Activated CD4-positive, CD25-positive, alpha-beta regulatory T cell treated with anti-CD3 and anti-CD28 coated beads, Interleukin-2, amount 50 U/mL, for 16 hours (primary cell): Measurements from ENCODE around the gene NFIL3.
"Not testable (repeated sequence)": the region's sequence is repeated elsewhere in the genome, so short reads cannot be mapped to it uniquely, and the experiment has no call there.

Experiments
- DNase-seq: peaks from one replicate; pipeline ENCODE4 v3.0.0-alpha.2; 2020; ENCODE audit warnings: low read depth, low spot score

The NFIL3 gene

GRCh38 chr9:91395106-91395552 is 28.5 kb downstream of the NFIL3 start:
- DNase-seq, result no peak

GRCh38 chr9:91393826-91394225 is 29.8 kb downstream of the NFIL3 start:
- no peak for DNase-seq

DNA sequence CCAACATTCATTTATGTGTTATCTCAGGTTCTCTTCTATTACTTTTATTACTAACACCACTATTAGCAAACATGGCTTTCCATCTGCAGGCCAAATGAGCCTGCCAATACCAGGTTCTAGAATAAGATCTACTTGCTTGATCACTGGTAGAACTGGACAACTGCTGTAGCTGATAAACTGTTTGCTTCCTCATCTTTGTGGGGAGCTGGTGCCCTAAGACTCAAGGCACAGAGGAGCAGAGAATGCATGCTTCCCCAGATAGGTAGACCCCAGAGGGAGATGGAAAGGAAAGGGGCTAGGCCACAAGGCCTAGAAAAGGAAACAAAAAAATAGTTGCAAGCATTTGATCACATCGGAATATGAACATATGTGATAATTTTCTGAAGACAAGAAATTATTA is 31.2 kb downstream of the NFIL3 start:
- no peak for DNase-seq

GRCh38 chr9:91391818-91392217 is 31.8 kb downstream of the NFIL3 start:
- DNase-seq, result no peak

GRCh38 chr9:91391412-91391811 is 32.2 kb downstream of the NFIL3 start:
- no peak for DNase-seq

GRCh38 chr9:91389686-91390085 is 33.9 kb downstream of the NFIL3 start:
- DNase-seq, result not testable (repeated sequence)

DNA sequence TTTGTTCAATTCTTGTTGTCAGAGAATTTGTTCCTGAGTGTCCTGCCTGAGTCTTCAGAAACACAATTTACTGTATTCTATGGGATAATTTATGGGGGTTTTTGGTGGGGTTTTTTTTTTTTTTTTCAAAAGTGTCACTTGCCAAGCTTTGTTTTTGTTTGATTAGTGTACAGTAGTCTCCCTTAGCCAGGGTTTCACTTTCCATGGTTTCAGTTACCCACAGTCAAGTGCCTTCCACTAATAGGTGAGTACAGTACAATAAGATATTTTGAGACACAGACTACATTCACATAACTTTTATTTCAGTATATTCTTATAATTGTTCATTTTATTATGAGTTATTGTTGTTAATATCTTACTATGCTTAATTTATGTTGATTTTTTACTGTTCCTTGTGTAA is 36.9 kb downstream of the NFIL3 start:
- DNase-seq, result no peak

DNA sequence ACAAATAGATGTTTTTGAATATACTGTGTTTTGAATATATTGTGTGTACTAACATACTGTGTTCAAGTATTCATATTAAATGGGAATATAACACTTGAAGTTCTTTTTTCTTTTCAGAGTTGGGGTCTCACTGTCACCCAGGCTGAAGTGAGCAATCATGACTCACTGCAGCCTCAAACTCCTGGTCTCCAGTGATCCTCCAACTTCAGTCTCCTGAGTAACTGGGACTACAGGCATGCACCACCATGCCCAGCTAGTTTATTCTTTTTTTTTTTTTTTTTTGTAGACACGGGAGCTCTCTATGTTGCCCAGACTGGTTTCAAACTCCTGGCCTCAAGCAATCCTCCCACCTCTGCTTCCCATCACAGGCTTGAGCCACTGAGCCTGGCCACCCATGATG is 38.7 kb downstream of the NFIL3 start:
- no peak for DNase-seq

- DNase-seq, result no peak
Observed at GRCh38 chr9:91383577-91383976, 40.1 kb downstream of the NFIL3 start.

DNA sequence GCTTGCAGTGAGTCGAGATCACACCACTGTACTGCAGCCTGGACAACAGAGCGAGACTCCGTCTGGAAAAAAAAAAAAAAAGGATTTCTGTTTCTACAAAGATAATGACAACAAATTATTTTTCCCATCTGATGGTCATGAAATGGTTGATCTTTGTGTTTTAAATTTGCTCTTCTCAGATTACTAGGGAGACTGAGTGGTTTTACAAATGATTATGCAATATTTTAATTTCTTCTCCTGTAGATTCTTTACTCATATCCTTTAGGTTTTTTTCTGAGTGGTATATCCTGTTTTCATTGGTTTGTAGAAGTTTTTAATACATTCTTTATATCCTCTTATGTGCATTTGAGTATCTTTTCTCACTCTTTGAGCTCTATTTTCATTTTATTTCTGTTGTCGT is 41.3 kb downstream of the NFIL3 start:
- no peak for DNase-seq

DNA sequence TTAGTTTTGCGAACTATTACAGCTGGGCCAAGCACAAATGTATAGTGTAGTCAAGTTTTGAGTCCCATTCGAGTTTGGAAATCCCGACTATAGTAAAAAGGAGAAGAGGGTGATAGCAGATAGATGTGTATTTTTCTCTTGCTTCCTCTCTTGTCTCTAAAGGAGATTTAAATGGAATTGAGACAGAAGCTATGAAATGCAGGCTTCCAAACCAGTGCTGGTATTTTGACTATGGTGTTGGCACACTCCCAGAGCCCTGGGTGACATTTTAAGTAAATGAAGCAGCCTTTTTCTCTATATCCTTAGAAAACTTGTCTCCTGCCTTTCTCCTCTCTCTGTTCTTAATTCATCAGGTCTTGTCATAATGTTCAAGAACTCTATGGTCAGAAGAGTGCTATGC is 44.2 kb downstream of the NFIL3 start:
- DNase-seq, result no peak

GRCh38 chr9:91378695-91379127 is 44.9 kb downstream of the NFIL3 start:
- DNase-seq, result no peak

DNA sequence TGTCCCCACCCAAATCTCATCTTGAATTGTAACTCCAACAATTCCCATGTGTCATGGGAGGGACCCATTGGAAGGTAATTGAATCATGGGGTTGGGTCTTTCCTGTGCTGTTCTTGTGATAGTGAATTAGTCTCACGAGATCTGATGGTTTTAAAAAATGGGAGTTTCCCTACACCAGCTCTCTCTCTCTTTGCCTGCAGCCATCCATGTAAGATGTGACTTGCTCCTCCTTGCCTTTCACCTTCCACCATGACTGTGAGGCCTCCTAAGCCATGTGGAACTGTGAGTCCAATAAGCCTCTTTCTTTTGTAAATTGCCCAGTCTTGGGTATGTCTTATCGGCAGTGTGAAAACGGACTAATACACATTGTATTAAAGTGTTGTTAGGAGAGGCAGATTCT is 45.6 kb downstream of the NFIL3 start:
- not testable (repeated sequence) for DNase-seq

GRCh38 chr9:91376239-91376638 is 47.4 kb downstream of the NFIL3 start:
- DNase-seq, result no peak

GRCh38 chr9:91374939-91375338 is 48.7 kb downstream of the NFIL3 start:
- no peak for DNase-seq

DNA sequence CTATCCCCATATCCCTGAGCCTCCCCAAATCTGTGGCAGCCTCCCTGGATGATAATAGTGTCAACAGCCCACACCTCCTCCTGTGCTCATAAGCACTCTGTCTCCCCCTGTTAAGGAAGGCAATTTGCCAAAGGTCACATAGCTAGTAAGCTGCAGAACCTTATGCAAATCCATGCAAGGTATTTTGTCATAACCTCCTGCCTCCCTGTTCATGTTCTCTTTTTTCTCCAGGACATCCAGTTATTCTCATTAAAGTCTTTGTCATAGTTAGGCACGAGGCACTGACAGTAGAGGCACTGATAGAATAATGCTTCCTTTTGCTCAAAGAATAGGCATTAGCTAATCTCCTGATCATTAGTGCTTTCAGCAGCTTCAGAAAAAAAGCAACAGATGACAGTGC is 51.7 kb downstream of the NFIL3 start:
- DNase-seq, result no peak

GRCh38 chr9:91370006-91370405 is 53.6 kb downstream of the NFIL3 start:
- DNase-seq, result not testable (repeated sequence)

DNA sequence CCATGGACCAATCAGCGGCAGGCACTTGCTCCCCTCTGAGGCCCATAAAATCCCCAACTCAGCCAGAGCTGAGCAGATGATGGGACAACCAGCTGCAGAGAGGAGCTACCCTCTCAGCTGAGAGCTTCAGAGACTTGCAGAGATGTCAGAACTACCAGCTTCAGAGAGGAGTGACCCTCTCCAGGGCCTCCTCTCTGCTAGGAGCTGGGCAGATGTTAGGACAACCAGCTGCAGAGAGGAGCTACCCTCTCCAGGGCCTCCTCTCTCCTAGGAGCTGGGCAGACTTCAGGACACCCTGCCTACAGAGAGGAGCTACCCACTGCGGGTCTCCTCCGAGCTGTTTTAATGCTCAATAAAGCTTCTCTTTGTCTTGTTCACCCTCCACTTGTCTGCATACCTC is 58.9 kb downstream of the NFIL3 start:
- DNase-seq, result no peak

- DNase-seq, result no peak
Observed at GRCh38 chr9:91364005-91364404, 59.6 kb downstream of the NFIL3 start.

DNA sequence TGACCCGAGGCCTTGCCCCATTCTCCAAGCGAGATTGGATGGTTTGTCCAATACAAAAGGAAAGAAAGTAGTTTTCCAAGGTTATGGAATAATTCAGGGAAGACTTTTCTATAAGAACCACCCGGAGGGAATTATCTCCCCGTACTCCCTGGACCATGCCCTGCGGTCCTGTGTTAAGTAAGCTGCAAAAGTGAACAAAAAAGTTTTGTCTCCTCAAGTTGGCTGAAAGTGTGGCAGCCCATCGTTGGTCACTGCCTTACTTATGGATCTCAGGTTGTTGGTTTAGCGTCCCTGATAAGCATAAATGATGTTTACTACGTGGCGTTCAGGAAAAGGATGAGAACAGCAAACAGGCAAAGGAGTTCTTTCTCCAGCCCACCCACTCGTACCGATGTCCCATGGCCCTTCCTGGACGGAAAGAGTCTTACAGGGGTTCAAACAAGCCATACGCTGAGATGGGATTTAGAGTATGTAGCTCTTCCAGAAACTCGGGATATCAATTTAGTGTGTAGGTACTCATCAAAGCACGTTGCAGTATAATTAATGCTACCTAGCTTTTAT is 61.5 kb downstream of the NFIL3 start:
- DNase-seq, result no peak

- peak; percentile 65 for DNase-seq
Observed at GRCh38 chr9:91361291-91362050, 62.2 kb downstream of the NFIL3 start, which contains the start of gene AUH. TSS of gene AUH (minus strand) at chr9:91361918. CDS start at chr9:91361889, 29 bp downstream.

DNA sequence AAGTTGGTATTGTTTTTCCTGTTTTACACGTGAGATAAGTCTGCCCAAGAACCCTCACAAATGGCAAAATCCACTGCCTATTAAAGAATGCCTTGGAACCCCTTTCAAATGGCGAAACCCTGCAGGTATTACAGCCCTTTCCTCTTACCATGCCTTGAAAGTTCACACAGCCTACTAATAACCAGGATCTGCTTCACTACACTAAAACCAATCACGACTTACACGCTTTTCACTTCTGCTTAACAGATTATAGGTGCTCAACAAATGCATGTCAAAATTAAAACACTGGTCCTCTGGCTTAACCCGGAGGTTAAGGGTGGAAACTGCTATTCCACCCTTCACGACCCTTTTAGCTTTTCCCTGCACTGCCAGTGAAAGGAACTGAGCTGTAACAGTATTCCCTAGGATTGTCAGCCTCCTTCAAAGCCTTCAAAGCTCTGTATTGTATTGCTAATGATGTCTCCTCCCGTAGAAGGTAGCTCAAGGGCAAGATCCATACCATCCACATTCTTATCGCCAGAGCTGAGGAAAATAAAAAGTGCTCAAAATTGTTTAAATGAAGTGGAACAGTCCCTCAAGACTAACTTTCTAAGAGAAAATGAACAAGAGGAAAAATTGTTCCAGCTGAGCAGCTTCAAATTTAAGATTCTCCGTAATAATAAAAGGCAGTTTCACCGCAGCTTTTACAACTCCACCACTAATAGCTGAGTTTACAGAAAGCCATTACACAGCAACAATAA is 62.9 kb downstream of the NFIL3 start:
- no peak for DNase-seq
